ENCODE measurements around the gene DOCK4.
A peak's percentile ranks its signal among the peaks of the same experiment; 100 is the strongest.

The DOCK4 gene

GRCh38 chr7:111820621-111821020 lies 385.6 kb downstream of the DOCK4 start:
- DNase-seq (ENCODE audit: low read depth) = no peak

DNA sequence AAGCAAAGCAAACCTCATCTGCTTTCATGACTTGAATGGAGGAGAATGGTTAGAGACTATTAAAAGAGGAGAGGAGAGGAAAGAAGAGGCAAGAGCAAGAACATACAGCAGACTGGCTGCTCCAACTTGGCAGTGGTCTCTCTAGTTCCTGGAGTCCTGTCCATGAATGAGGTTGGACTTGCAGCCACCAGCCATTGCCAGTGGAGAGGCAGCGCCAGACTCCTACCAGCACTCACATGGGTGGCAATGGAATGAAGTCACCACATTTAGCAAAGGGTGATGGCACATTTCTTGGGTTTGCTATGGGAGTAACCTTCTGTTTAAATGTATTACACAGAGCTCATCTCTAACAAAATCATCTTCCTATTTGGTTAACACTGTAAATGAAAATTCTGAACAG lies 386.1 kb downstream of the DOCK4 start:
- DNase-seq (ENCODE audit: low read depth) = no peak

GRCh38 chr7:111815354-111815753 lies 390.8 kb downstream of the DOCK4 start:
- DNase-seq (ENCODE audit: low read depth) = no peak

- DNase-seq (ENCODE audit: low read depth) = no peak
Observed at GRCh38 chr7:111813306-111813705, 392.9 kb downstream of the DOCK4 start.

DNA sequence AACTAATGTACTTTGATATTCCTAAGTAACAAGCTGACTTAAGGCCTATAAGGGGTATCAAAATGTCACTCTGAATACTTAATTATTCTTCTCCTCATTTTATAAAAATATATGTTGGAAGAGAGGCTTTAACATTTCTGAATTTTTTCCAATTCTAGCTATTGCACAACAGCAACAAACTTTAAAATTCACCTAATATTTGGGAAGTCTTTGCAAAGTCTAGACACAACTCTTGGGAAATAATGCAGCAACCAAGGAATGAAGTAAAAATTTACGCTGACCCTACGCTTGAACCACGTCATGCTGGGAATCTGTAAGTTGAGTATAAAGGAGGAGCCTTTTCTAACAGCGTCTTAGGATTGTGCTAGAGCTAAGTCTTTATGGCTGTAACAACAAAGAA lies 400.0 kb downstream of the DOCK4 start:
- no peak for DNase-seq (ENCODE audit: low read depth)

DNA sequence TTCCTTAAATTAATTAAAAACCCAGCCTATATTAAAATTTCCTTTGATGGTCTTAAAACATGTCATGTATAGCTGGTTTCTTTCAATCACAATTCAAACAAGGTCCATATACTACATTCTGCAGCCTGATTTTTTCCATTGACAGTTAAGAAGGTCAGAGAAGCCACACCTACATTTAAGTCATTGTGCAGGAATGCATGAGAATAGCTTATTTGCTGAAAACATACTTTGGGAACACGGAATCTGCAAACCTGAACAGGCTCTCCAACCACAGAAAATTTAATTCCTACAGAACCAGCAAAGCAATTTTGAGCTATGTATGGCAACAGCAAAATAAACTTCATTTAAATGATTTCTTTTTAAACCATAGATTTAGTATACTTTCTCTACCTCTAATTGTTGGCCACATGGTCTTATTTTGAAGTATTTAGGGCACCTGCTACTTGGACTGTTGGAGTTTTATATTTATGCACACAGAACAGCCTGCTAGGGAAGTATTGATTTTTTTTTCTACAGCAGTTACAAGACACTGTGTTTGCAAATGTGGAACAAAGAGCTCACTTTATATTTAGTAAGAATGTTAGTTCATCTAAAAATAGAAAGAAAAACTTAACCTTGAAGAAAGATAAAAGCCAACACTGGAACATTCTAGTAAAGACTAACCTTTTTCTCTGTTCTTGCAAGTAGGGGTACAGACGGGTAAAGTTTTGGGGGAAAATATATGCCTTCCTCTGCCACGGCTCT lies 403.0 kb downstream of the DOCK4 start:
- DNase-seq (ENCODE audit: low read depth) = no peak

DNA sequence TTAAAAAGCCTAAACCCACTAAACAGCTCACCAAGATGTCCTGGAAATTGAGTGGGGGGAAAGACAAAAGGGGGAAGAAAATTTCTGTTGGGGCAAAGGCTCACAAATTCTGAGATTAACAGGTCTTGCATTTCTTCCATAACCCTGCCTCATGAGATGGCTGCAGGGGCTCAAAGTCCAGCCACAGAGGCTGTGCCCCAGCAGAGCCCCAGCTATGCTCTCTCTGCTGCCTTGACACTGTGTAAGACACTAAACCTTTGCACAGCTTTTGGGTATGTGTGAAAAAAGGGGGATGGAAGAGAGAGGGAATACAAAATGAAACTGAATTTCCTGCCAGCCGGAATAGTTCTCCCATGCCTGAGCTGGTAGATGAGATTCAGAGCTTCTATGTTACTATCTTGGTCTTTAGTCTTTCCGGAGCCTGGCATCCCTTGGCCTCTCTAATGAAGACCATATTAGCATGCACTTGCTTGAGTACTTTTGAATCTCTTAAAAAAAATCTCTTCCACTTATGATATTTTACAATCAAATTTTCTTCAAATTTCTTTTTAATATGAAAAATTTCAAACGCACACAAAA lies 403.9 kb downstream of the DOCK4 start:
- DNase-seq (ENCODE audit: low read depth) = no peak

DNA sequence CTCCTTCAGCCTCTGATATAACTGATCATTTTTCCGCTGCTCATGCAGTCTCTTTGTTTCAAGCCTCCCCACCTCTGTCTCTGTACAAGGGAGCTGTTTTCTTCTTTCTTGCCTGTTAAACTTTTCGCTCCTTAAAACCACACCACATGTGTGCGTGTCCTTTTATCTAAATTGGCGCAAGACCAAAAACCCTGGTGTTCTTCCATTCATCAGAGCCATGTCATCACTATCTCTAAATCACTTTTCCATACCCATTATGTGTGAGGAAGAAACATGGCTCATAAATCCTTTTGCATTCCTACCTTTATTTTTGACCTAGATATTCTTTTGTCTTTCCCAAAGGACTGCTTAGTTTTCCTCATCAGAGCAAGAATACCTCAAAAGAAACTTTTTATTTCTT lies 404.9 kb downstream of the DOCK4 start:
- no peak for DNase-seq (ENCODE audit: low read depth)

GRCh38 chr7:111796671-111797070 lies 409.5 kb downstream of the DOCK4 start:
- no peak for DNase-seq (ENCODE audit: low read depth)

DNA sequence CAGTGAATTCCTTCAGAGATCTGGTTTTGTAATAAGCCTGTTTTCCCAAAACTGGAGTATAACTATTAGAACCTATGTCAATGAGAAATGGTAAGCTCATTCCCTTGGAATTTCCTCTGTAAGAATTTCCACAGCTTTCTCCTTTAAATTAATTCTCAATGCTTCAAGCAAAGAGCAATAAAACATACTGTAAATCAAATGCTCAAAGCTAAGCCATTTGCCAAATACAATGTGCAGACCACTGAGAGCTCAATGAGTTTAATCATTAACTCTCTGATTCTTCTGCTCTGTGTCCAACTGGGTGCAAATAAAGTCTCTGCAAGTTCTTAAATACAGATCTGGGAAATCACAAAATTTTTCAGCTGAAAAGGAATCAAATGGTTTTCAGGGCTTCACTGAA lies 416.3 kb downstream of the DOCK4 start:
- peak; percentile 16 for DNase-seq (ENCODE audit: low read depth)

GRCh38 chr7:111789048-111789320 lies 417.2 kb downstream of the DOCK4 start:
- DNase-seq (ENCODE audit: low read depth) = no peak

GRCh38 chr7:111788286-111789047 lies 417.7 kb downstream of the DOCK4 start:
- no peak for DNase-seq (ENCODE audit: low read depth)

- DNase-seq (ENCODE audit: low read depth) = no peak
Observed at GRCh38 chr7:111787741-111788140, 418.5 kb downstream of the DOCK4 start.

DNA sequence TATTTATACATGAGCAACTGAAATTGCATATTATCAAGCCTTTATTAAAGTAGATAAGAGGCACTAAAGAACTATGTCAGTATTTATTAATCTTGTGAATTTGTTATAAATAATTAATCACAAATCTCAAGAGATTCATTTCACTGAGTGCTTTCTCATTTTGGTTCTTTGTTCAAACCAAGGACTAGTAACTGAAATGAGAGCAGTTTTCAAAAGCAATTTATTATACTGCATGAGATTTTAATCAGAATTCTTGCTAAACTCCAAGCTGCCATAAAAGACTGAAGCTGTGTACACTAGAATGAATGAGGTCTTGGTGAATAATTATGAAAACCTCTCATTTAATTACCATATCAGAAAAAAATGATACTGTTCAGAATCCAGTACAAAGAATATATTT lies 419.1 kb downstream of the DOCK4 start:
- DNase-seq (ENCODE audit: low read depth) = no peak

DNA sequence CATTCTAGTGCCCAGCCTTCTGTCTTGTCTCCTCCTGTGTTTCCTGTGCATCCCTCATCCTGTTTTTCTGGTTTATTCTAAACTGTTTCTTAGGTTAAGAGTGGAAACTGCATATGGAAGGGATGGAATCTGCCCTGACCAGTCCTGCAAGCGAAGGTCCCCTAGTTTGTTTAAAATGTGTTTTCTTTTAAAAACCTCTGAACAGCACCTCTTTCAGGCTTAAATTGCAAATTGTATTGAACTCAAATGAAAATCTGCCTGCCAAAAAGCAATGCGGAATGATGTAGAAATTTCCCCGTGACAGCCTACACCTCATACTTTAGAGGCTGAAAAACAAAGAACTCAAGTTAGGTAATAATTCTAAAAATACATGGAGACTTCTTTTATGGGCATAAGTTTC lies 421.1 kb downstream of the DOCK4 start:
- DNase-seq (ENCODE audit: low read depth) = no peak

DNA sequence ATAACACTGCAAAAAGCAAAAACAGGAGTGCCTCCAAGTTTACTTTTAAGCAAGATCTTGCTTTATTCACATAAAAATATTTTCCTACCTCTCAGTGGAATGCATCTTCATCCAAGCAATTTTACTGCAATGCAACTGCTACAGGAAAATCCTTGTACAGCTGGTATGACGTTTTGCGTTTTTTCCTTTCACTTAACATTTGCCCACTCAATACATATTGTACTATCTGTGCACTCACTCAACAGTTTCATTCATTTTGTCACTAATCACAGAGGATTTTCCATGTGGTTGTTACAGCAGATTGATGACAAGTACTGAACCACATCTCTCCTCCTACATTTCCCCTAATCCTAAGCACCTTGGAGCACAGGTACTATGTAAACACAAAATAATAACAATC lies 421.9 kb downstream of the DOCK4 start:
- no peak for DNase-seq (ENCODE audit: low read depth)

GRCh38 chr7:111783854-111784253 lies 422.3 kb downstream of the DOCK4 start:
- no peak for DNase-seq (ENCODE audit: low read depth)

GRCh38 chr7:111780527-111780926 lies 425.7 kb downstream of the DOCK4 start:
- no peak for DNase-seq (ENCODE audit: low read depth)

DNA sequence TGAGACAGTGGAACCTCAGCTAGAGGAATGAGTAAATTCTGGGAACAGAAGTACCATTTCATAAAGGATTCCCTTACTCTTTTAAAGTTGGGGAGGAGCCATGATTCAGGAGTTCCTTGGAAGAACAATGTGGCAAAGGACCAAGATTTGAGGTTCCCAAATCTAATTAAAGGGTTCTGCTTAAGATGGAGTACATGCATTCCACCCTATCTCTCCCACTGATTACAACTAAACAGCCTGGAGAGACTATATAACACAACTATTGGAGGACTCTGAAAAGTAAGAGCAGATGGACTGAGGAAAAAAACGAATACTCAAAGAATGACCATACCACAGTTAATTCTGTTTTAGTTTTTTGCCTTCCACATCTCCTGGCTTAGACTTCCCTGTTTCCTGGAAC lies 431.0 kb downstream of the DOCK4 start:
- DNase-seq (ENCODE audit: low read depth) = no peak

DNA sequence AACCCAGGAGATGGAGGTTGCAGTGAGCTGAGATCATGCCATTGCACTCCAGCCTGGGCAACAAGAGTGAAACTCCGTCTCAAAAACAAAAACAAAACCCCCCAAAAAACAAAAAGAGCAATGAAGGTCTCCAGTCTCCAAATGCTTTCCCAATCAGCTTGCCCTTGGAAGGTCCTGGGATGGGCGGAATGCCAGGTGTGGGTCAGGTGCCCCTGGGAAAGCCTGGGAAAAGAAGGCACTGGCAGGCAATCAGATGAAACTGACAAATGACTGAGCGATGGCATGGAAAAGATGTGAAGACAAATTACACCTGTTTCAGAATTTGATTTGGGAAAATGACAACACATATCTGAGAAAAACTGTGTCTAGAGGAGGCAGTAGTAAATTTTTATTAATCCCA lies 433.5 kb downstream of the DOCK4 start:
- DNase-seq (ENCODE audit: low read depth) = no peak

DNA sequence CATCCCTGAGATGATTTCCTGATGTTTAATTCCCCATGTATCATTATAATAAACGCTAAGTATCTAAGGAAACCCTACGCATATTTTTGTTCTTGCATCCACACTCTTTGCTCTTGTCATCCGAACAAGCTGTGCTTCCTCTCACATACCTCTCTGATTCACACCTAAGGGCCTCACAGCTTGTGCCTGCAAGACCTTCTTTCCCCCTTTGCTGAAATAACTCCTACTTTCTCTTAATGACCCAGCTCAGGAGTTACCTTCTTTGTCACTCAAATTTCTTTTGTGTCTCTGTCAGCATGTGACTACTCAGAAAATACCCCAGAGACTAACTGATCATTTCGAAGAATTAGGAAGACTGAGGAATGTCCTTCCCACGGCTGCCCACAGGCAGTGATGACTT lies 434.6 kb downstream of the DOCK4 start:
- DNase-seq (ENCODE audit: low read depth) = no peak

- DNase-seq (ENCODE audit: low read depth) = no peak
Observed at GRCh38 chr7:111770116-111770515, 436.1 kb downstream of the DOCK4 start.

- DNase-seq (ENCODE audit: low read depth) = no peak
Observed at GRCh38 chr7:111765751-111766643, 440.2 kb downstream of the DOCK4 start.

Data from GM04504 (cell line).